Measurements from ENCODE around the gene EIF5AL1. TPM values are rescaled to one million over a fixed set of nuclear protein-coding genes. Genes with fewer than 3 reads are reported as not detected.

EIF5AL1 gene
- total RNA-seq, 1 experiment from 2014 or later, result 0.58 TPM

- Histone ChIP-seq H3K9me3 (replicated peaks) (no peaks in the 10 kb centered on the region), H3K36me3 (no peaks in the 10 kb centered on the region), H3K4me3 (no peak overlapping the region), H3K4me1 (replicated peaks) (no peaks in the 10 kb centered on the region; the same call in 1 of the 2 replicates), H3K27me3 (replicated peaks) (no peaks in the 10 kb centered on the region), H3K27ac (no peak overlapping the region)
- DNase-seq (ENCODE audit: low read depth in 1 of 2, low spot score in 2 of 2), result no peak
Observed at GRCh38 chr10:79477456-79477855, 34.9 kb upstream of the EIF5AL1 start.

GRCh38 chr10:79479283-79479909 lies 32.9 kb upstream of the EIF5AL1 start:
- no peak for DNase-seq (ENCODE audit: low read depth in 1 of 2, low spot score in 2 of 2)
- no peak overlapping the region for H3K27ac ChIP-seq
- peaks cover 9% of the 10 kb centered on the region for H3K4me1 ChIP-seq (replicated peaks)

GRCh38 chr10:79482304-79482703 lies 30.0 kb upstream of the EIF5AL1 start:
- Histone ChIP-seq H3K4me1 (replicated peaks) (peaks cover 11% of the 10 kb centered on the region), H3K36me3 (no peaks in the 10 kb centered on the region), H3K27ac (no peak overlapping the region), H3K4me3 (no peak overlapping the region), H3K27me3 (replicated peaks) (no peaks in the 10 kb centered on the region), H3K9me3 (replicated peaks) (no peaks in the 10 kb centered on the region)
- no peak for DNase-seq (ENCODE audit: low read depth in 1 of 2, low spot score in 2 of 2)

More at GRCh38 chr10:79479283-79479909, 32.9 kb upstream of the EIF5AL1 start:
- Histone ChIP-seq H3K27me3 (replicated peaks) (no peaks in the 10 kb centered on the region), H3K9me3 (replicated peaks) (no peaks in the 10 kb centered on the region), H3K4me3 (no peak overlapping the region), H3K36me3 (no peaks in the 10 kb centered on the region)

GRCh38 chr10:79482741-79483140 lies 29.6 kb upstream of the EIF5AL1 start:
- Histone ChIP-seq H3K4me1 (replicated peaks) (peaks cover 15% of the 10 kb centered on the region), H3K27ac (no peak overlapping the region), H3K27me3 (replicated peaks) (no peaks in the 10 kb centered on the region), H3K4me3 (no peak overlapping the region), H3K36me3 (no peaks in the 10 kb centered on the region), H3K9me3 (replicated peaks) (no peaks in the 10 kb centered on the region)
- no peak for DNase-seq (ENCODE audit: low read depth in 1 of 2, low spot score in 2 of 2)

- DNase-seq (ENCODE audit: low read depth in 1 of 2, low spot score in 2 of 2), result no peak
- Histone ChIP-seq H3K27ac (no peak overlapping the region), H3K36me3 (no peaks in the 10 kb centered on the region), H3K9me3 (replicated peaks) (no peaks in the 10 kb centered on the region), H3K4me3 (no peak overlapping the region), H3K4me1 (replicated peaks) (peaks cover 20% of the 10 kb centered on the region), H3K27me3 (replicated peaks) (no peaks in the 10 kb centered on the region)
Observed at GRCh38 chr10:79483299-79483698, 29.0 kb upstream of the EIF5AL1 start.

- DNase-seq (ENCODE audit: low read depth in 1 of 2, low spot score in 2 of 2), result peak in 1 of 2 experiments; percentile 18
- Histone ChIP-seq H3K27me3 (replicated peaks) (no peaks in the 10 kb centered on the region), H3K36me3 (no peaks in the 10 kb centered on the region), H3K4me3 (no peak overlapping the region), H3K4me1 (replicated peaks) (peaks cover 27% of the 10 kb centered on the region), H3K27ac (no peak overlapping the region), H3K9me3 (replicated peaks) (no peaks in the 10 kb centered on the region)
Observed at GRCh38 chr10:79483948-79484347, 28.4 kb upstream of the EIF5AL1 start.

GRCh38 chr10:79484476-79484875 lies 27.9 kb upstream of the EIF5AL1 start:
- Histone ChIP-seq H3K27me3 (replicated peaks) (no peaks in the 10 kb centered on the region), H3K27ac (no peak overlapping the region), H3K4me3 (no peak overlapping the region), H3K36me3 (no peaks in the 10 kb centered on the region), H3K9me3 (replicated peaks) (no peaks in the 10 kb centered on the region), H3K4me1 (replicated peaks) (peaks cover 30% of the 10 kb centered on the region)
- DNase-seq (ENCODE audit: low read depth in 1 of 2, low spot score in 2 of 2), result no peak

- peak; percentile 67 to 73 for DNase-seq (ENCODE audit: low read depth in 1 of 2, low spot score in 2 of 2)
- H3K27me3 ChIP-seq (replicated peaks), result no peaks in the 10 kb centered on the region
- peak overlapping the region; percentile 53 for H3K27ac ChIP-seq
- H3K4me3 ChIP-seq, result no peak overlapping the region
- H3K9me3 ChIP-seq (replicated peaks), result no peaks in the 10 kb centered on the region
- H3K4me1 ChIP-seq (replicated peaks), result peaks cover 30% of the 10 kb centered on the region
- H3K36me3 ChIP-seq, result no peaks in the 10 kb centered on the region
Observed at GRCh38 chr10:79487296-79488194, 24.8 kb upstream of the EIF5AL1 start.

- Histone ChIP-seq H3K27ac (peak overlapping the region; percentile 53), H3K4me1 (replicated peaks) (peaks cover 30% of the 10 kb centered on the region), H3K9me3 (replicated peaks) (no peaks in the 10 kb centered on the region), H3K27me3 (replicated peaks) (no peaks in the 10 kb centered on the region), H3K36me3 (no peaks in the 10 kb centered on the region), H3K4me3 (no peak overlapping the region)
- DNase-seq (ENCODE audit: low read depth in 1 of 2, low spot score in 2 of 2), result peak; percentile 83 to 90
Observed at GRCh38 chr10:79488336-79488735, 24.0 kb upstream of the EIF5AL1 start.

GRCh38 chr10:79488870-79489269 lies 23.5 kb upstream of the EIF5AL1 start:
- DNase-seq (ENCODE audit: low read depth in 1 of 2, low spot score in 2 of 2), result no peak
- Histone ChIP-seq H3K36me3 (no peaks in the 10 kb centered on the region), H3K4me1 (replicated peaks) (peaks cover 26% of the 10 kb centered on the region), H3K9me3 (replicated peaks) (no peaks in the 10 kb centered on the region), H3K4me3 (no peak overlapping the region), H3K27ac (peak overlapping the region; percentile 39), H3K27me3 (replicated peaks) (no peaks in the 10 kb centered on the region)

GRCh38 chr10:79490400-79491142 lies 21.8 kb upstream of the EIF5AL1 start:
- no peak overlapping the region for H3K27ac ChIP-seq
- DNase-seq (ENCODE audit: low read depth in 1 of 2, low spot score in 2 of 2), result peak in 1 of 2 experiments; percentile 23
- peaks cover 21% of the 10 kb centered on the region for H3K4me1 ChIP-seq (replicated peaks)
- H3K9me3 ChIP-seq (replicated peaks), result no peaks in the 10 kb centered on the region
- H3K27me3 ChIP-seq (replicated peaks), result no peaks in the 10 kb centered on the region
- no peaks in the 10 kb centered on the region for H3K36me3 ChIP-seq
- no peak overlapping the region for H3K4me3 ChIP-seq

GRCh38 chr10:79491143-79491835 lies 21.0 kb upstream of the EIF5AL1 start:
- peak in 1 of 2 experiments; percentile 32 for DNase-seq (ENCODE audit: low read depth in 1 of 2, low spot score in 2 of 2)
- H3K4me1 ChIP-seq (replicated peaks), result peaks cover 21% of the 10 kb centered on the region
- no peaks in the 10 kb centered on the region for H3K36me3 ChIP-seq
- no peaks in the 10 kb centered on the region for H3K9me3 ChIP-seq (replicated peaks)
- H3K4me3 ChIP-seq, result no peak overlapping the region
- H3K27ac ChIP-seq, result no peak overlapping the region
- H3K27me3 ChIP-seq (replicated peaks), result no peaks in the 10 kb centered on the region

GRCh38 chr10:79492256-79492655 lies 20.1 kb upstream of the EIF5AL1 start:
- H3K4me1 ChIP-seq (replicated peaks), result peaks cover 20% of the 10 kb centered on the region
- no peak for DNase-seq (ENCODE audit: low read depth in 1 of 2, low spot score in 2 of 2)
- H3K4me3 ChIP-seq, result no peak overlapping the region
- H3K27ac ChIP-seq, result no peak overlapping the region
- no peaks in the 10 kb centered on the region for H3K9me3 ChIP-seq (replicated peaks)
- peaks cover under 1% of the 10 kb centered on the region; the same call in 1 of the 2 replicates for H3K27me3 ChIP-seq (replicated peaks)
- no peaks in the 10 kb centered on the region for H3K36me3 ChIP-seq

Data from SJSA1 (cell line).